HG03039 (cell line): ENCODE measurements around the gene GALNT12.

Experiments
- ATAC-seq: cut with Tn5 transposase; IDR thresholded peaks from one replicate; pipeline ENCODE4 v1.9.1; 2021; ENCODE audit warnings: mild to moderate bottlenecking, moderate library complexity; ENCODE audit not compliant: unreplicated experiment

Gene GALNT12

DNA sequence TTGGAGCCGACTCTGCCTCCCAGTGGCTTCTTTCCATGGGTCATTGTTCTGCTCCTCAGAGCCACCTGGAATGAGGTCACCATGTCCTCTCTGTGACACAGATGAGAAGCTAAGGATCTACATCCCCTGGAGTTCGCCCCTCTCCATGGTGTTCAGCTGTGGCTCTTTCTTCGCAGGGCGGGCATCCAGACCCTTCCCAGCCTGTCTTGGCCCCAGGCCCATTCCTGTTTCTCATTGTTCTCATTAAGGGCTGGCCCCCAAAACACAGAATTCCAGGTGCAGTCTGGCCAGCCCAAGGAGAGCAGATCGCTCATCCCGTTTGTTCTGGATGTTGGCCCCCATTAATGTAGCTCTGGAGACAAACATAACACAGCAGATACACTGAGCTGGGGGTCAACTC, 69.8 kb downstream of the GALNT12 start:
- no peak for ATAC-seq

DNA sequence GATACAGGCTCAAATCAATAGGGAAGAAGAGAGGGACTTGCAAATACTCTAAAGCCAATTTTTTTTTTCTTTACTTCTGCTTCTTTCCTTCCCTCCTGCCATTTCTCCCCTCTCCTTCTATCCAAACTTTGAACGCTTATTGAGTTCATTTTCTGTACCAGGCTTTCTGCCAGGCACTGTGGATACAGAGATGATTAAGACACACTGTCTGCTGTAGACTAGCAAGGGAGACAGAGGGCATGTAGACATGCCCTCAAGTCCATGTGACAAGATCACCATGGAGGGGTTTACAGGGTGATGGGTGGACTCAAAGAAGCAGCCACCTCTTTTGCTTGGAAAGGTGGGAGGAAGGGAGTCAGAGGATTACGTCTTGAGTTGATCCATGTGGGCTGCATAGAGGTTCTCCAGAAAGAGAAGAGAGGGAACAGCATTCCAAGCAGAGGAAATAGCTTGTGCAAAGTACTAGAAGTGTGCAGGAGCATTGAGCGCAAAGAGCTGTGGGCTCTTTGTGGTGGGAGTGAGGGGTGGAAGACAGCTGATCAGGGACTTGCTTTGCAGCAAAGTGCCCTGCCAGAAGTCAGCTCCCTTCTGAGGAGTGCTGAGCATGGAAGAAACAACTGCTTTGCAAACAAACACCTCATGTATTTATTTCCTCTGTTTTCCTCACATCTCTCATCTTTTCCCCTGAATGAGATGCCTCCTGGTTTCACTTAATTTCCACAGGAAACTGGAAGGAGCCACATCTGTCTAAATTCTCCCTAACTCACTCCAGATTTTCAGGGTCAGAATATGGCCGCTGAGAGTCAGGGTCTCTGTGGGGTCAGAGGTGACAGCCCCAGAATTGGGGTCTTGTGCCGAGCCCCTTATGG, 71.9 kb downstream of the GALNT12 start:
- ATAC-seq, result no peak

DNA sequence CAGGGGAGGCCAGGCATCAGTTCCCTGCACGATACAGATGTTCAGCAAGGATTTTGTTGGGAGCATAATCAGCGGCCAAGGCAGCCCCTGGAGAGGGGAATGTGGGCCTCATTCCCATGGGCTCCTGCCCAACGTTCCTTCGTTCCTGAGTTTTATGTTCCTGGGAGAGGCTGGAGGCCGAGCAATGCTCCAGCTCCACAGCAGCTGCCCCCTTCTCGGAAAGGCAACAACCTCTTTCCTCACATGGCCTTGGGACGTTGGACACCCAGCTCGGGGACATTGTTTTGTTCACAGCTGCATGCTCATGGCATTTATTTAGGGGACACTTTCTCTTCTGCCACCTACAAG, 72.5 kb downstream of the GALNT12 start:
- no peak for ATAC-seq

DNA sequence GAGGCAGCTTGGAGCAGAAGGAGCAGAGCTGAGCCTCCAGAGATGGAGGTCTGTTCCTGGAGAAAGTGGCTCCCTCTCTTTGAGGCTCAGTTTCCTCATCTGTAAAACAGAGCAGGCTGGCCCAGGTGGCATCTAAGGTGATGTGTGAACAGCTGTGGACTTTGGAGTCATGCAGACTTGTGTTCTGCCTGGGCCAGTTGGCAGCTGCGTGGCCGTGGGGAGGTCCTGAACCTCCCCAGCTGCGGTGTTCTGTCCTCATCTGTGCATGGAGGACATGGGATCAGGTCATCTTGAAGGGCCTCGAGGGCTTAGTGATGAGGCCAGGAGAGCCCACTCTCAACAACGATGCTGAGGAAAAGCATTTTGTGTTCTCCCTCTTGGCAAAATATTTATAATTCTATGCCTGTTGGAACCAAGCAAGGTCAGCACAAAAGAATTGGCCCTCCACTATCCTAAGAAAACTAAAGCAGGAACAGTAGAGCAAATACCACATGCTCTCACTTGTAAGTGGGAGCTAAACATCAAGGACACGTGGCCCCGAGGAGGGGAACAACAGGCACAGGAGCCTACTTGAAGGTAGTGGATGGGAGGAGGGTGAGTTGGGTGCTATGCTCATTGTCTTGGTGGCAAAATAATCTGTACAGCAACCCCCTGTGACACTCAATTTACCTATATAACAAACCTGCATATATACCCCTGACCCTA, 73.0 kb downstream of the GALNT12 start:
- no peak for ATAC-seq

DNA sequence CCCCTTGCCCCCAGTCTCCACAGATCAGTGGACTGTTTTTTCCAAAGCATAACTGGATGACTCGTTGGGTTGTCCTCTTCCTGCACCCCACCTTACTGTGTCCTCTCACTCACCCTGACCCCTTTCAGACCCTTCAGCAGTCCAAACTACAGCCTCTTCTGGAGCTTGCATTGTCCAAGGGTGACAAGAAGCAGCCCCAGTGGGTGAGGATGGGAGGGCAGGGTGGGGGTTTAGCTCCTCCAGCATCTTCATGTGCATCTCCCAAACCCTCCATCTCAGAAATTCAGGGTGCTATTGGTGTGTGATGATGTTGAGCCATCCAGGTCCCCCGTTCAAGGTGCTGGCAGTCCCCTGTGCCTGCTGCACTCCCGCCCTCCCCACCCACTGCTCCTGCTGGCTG, 73.9 kb downstream of the GALNT12 start:
- no peak for ATAC-seq

DNA sequence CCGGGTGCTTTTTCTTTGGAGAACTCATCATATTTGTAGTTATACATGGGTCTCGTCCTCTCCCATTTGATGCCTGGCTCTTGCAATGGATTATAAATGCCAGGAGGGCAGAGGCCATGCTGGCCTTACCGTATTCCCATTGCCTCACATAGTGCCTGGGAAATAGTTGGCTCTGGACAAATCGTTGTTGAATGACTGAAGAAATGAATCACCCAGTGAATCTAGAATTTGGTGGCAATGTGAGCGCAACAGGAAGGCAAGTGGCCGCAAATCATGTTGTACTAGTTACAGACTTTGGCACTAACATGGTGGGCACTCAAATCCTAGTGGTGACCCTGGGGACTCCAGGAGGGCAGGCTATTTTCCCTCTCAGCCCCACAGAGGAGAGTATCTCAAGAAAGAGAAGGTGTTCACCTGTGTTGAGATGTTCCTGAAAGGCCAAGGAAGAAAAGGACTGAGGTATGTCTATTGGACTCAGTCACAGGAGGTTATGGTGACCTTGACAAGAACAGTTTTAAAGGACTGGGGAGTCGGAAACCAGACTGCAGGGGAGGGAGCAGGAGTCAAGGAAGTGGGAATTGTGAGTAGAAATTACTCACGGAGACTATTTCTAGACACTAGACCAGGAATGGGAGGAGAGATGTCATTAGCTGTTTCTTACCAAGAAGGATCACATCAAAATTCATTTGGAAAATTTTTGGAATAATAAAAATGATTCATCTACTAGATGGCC, 74.5 kb downstream of the GALNT12 start:
- no peak for ATAC-seq

DNA sequence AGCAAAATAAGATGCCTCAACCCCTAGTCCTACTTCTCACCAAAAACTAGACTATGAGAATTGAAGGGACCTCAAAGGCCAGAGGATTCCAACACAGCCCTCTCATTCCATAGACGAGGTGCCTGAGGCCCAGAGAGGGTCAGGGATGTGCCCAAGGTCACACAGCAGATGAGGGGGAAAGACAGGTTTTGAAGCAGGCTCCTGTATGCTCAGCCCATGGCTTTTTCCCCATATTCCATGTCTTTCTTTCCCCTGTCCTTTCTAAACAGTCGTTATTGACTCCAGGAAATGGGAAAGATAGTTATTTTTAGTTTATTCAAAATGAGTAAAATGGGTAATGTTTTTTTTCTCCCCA, 75.1 kb downstream of the GALNT12 start:
- no peak for ATAC-seq

DNA sequence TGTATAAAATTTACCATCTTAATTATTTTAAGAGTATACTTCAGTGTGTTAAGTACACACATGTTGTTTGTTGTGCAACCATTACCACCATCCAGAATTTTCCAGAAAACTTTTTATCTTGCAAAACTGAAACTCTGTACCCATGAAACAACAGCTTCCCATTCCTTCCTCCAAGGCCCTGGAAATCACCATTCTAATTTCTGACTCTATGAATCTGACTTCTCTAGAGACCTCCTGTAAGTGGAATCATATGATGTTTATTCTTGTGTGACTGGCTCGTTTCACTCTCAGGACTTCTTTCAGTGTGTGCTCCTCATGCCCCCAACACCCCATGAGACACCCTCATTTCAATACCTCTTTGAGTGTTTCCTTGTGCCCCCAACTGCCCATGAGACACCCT, 75.8 kb downstream of the GALNT12 start:
- ATAC-seq, result no peak

DNA sequence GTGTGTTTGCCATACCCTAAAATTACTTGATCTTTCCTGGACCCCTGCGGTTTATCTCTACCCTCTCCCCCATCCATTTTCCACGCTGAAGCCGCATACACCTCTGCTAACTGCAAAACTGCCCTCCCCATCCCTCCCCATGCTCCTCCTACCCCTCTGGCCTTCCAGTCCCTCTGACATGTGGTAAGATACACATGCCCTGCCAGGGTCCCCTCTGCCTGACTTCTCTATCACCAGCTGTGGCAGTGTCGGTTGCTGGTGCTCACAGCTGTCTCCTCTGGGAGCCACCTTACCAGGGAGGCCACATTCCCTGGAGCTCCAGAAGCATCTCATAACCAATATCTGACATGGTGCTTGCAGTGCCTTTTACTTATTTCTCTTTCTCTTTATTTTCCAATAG, 77.4 kb downstream of the GALNT12 start:
- no peak for ATAC-seq

DNA sequence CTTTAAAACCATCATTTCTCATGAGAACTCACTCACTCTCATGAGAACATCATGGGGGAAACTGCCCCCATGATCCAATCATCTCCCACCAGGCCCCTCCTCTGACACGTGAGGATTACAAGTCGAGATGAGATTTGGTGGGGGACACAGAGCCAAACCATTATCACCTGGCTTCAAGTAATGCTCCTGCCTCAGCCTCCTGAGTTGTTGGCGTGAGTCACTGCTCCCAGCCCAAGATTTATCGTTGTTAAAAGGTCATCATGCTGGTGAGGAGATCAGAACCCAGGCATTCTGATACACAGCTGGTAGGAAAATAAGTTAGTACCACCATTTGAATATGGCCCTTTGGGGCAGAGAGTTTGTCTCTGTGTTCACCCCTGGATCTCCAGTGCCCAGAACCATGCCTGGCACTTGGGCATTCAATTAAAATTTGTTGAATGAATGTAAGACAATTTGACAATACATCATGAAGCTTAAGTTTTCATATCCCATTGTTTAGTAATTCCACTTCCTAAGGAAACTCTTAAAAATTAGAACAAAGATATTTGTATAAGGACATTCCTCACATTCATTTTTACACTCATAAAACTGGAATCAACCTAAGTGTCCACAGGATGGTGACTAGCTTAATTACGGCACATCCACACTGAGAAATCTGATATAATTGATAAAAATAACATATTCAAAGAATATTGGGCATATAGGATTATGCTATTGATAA, 78.3 kb downstream of the GALNT12 start:
- no peak for ATAC-seq

DNA sequence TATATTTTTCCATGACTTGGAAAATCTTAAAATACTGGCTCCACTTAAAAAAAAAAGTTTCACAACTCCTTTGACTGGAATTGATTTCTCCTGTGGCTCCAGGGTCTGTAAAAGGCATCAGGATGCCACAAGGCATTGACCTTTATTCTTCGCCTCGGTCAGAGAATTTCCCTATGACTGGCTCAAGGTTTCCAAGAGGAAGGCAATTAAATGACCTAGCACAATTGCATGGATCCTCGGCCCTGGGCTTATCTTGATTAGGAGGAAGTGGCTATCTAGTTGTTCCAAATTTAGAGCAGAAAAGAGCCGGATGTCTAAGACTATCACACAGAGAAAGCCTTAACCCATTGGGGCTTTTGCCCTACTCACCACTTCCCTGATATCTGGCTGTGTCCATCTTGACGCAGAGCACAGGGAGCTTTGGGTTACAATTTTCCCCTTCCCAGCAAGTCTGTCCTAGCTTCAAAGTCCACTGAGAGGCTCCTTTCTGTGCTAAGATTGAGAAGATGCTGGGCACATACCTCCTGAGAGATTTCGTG, 79.3 kb downstream of the GALNT12 start:
- ATAC-seq, result no peak

DNA sequence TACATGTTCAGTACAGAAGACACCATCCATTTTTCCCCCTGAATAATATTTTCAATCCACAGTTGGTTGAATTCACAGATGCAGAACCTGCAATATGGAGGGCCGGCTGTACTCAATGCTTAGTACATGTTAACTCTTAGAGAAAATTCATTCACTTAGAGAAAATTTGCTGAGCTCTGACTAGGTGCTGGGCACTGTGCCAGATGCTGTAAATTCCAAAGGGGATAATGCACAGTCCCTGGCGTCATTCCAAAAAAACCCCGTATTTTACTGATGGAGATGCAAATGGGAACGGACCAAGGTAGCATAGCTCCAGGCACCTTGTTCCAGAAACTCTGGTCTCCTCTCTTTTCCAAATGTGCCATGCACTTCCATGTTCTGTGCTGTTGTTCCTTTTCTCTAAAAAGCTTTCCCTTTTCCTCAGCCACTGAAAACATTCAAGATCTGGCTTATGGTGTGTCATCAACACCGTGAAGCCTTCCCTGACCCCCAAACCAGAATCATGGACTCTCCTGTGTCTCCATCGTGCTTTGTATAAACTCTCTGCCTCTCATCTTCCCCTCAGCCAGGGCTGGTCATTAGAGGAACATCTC, 80.5 kb downstream of the GALNT12 start:
- no peak for ATAC-seq

DNA sequence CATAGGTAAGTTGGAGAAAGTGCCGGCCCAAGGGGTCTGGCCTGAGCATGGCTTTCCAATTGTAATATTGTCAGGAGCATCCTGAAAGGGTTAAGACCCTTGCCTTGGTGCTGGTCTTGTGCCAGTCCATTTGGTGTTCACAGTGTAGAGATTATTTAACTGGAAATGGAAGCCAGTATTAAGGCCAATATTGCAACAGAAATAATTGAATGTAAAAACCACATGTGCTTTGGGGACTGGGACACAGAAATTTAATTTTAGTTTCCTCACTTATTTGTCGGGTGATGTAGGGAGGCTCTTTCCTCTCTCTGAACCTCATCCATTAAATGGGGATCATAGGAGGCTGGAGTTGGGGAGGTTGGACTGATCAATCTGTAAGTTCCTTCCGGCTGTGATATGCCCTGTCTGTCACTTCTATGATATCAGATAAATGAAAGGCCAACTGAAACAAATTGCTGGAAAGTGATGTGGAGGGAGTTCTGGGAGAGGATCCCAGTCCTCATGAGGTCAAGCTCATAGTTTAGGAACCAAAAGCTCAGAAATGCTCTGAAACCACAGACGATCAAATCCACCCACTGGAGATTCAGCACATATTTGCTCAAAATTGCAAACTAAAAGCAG, 81.4 kb downstream of the GALNT12 start:
- no peak for ATAC-seq

DNA sequence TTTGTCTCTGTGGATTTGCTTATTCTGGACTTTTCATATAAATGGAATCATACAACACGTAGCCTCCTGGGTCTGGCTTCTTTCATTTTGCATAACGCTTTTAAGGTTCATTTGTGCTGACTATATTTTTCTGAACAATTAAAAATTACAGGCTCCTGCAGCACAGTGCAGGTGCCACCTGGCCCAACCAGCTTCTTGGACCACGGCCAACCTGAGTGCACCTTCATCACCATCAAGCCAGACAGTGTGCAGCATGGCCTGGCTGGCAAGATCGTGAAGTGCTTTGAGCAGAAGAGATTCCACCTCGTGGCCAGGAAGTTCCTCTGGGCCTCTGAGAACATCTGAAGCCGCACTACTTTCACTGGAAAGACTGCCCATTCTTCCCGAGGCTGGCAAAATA, 82.8 kb downstream of the GALNT12 start:
- no peak for ATAC-seq

DNA sequence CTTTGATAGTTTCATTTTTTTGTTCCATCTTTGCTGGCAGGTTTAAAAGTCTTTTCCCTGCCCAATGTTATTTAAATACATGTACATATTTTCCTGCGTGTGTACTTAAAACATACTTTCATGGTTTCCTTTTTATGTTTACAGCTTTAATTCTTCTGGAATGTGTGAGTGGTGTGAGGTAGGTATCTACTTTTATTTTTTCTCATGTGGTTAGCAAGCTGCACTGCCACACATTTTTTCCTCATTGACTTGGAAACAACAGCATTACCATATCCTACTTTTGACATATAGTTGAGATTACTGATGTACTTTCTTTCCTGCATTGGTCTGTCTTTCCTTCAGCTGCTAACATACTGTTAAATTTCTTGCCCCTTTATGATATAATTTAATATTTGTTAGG, 84.8 kb downstream of the GALNT12 start:
- ATAC-seq, result no peak

DNA sequence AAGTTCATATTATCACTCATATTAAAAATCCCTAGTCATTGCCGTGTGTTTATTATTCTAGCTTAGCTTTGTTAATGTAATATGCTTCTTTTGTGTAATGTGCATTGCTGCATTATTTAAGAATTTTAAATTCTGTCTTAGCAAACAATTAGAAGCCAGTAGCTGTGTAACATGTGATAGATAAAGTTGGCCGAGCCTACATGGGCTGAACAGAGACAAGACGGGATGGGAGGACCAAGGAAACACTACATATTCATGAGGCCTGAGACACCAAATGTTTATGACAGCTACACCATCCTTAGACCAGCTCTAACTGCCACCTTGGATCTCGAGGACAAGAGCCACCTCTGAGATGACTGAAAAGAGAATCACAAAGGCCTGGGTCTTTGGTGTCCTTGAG, 85.2 kb downstream of the GALNT12 start:
- ATAC-seq, result no peak

DNA sequence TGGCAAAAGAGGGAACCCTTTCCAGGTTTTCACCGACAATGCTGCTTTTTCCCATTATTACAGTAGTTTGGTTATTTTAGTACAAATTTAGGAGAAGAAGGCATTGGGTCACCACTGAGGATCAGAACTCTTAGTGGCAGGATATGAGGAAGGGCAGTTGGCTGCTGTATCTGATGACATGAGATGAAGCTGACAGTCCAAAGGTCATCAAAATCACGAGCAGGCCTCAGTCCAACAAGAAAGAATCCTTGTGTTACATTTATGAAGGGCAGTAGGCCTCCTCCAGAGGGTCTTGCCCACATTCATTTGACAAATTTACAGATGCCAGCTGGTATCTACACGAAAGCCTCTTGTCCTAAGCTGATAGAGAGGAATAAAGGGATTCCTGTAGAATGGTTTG, 86.7 kb downstream of the GALNT12 start:
- ATAC-seq, result no peak

DNA sequence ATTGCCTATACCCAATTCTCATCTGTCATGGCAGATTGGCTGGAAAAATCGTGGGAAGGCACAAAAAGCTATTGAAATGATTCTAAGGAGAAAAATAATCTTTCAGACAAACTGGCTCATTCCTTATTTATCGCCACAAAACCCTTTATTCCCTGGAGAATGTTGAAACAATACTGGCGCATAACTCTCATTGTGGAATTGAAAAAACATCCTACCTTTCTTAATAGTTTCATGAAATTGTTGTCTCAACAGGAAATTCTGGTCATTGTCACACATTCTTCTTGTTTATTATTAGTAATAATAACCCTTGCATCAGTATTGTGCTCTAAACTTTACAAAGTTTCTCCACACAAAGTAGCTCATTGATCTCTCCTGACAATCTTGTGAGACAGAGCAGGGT, 87.3 kb downstream of the GALNT12 start:
- no peak for ATAC-seq

DNA sequence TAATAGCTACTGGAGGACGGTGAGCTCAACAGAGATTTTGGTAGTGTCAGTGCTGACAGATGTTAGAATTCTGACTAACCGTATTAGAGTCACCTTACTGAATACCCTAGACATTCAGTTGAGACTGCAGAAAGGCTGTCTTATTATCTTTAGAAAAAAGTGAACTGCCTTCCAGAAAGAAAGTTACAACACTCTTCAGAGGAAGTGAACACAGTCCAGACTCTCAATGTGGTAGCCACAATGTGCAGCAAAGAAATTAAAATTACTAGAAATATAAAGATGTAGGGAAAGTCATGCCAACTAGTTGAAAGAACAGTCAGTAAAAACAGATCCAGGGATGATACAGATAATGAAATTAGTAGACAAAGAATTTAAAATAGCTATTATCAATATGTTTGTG, 89.2 kb downstream of the GALNT12 start:
- no peak for ATAC-seq

DNA sequence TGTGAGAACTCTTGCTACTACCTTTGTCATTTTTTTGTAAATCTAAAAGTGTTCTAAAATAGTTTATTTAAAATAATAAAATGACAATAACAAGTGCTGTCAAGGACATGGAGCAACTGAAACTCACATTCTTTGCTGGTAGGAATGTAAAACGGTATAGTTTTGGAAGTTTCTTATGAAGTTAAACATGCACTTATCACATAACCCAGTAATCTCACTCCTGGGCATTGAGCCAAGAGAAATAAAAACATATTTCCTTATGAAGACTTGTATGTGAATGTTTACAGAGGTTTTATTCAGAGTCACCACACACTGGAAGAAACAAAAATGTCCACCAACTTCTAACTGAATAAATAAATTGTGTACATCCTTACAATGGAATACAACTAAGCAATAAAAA, 90.3 kb downstream of the GALNT12 start:
- ATAC-seq, result no peak
